C4-2B (cell line): Measurements from ENCODE around the gene MAOA.
"Not testable (repeated sequence)": the region's sequence is repeated elsewhere in the genome, so short reads cannot be mapped to it uniquely, and the experiment has no call there.

Source experiments
- H3K27ac ChIP-seq: fragments of 450-650 bp; 2 replicates; pipeline ENCODE4 v1.5.1; 2017
- CTCF ChIP-seq: fragments of 450-650 bp; conservative IDR thresholded peaks from 2 replicates; pipeline ENCODE4 v1.5.1; 2017; ENCODE audit warnings: mild to moderate bottlenecking
- ZFX ChIP-seq: fragments of 450-650 bp; IDR thresholded peaks from 2 replicates; pipeline ENCODE4 v1.6.1; 2017

MAOA gene

DNA sequence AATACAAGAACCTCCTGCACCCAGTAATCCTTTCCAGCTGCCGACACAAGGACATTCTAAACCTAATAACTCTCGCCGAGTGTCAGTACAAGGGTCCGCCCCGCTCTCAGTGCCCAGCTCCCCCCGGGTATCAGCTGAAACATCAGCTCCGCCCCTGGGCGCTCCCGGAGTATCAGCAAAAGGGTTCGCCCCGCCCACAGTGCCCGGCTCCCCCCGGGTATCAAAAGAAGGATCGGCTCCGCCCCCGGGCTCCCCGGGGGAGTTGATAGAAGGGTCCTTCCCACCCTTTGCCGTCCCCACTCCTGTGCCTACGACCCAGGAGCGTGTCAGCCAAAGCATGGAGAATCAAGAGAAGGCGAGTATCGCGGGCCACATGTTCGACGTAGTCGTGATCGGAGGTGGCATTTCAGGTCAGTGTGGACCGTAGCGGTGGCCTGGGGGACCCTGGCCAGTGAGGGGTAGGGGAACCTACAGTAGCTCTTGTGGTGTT lies at the start of gene MAOA:
MAOA (plus strand) TSS at position 295 of the 490 bp plus-strand sequence; CDS start at position 338, 43 bp downstream.
- TF ChIP-seq ZFX (no peak), CTCF (no peak)
- peak within 1 kb of the TSS; percentile 96 for H3K27ac ChIP-seq

GRCh38 chrX:43612400-43612799 lies 43.7 kb upstream of the MAOA start:
- no peak for TF ChIP-seq ZFX
- no peak for TF ChIP-seq CTCF
- H3K27ac ChIP-seq, result no peak overlapping the region

GRCh38 chrX:43615660-43616059 lies 40.4 kb upstream of the MAOA start:
- TF ChIP-seq CTCF (no peak), ZFX (no peak)
- H3K27ac ChIP-seq, result peak overlapping the region; percentile 30; the same call in 1 of the 2 replicates

DNA sequence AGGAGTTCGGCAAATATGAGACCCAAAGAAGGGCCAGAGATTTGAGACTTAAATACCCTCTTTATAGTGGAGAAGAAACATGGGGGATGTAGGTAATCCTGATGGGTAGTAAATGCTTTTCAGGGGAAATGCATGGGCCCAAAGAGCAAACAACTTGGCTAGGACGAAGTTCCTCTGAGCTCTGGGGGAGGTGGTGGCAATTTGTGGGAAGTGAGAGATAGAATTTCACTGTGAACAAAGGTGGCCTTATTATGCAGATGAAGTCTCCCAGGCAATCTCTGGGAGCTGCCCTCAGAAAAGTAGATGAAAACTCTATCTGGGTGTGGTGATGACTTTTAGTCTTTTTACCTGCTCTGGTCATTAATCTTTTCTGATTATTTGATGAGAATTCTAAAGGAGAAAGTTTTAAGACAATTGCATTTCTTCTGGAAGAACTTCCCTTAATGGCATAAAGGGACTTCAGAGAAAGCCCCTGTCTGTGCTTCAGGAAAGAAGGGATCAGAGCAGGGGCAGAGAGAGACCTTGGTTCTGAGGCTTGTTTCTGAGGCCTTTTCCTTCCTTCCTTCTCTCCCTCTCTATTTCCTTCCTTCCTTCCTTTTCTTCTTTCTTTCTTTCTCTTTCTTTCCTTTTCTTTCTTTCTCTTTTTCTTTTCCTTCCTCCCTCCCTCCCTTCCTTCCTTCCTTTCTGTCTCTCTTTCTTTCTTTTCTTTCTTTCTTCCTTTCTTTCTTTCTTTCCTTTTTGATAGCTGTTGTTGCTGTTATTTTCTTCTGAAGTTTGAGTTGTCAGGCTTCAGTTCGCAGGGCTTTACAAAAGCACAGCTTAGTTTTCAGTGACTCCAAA lies 37.5 kb upstream of the MAOA start:
- H3K27ac ChIP-seq, result no peak overlapping the region

DNA sequence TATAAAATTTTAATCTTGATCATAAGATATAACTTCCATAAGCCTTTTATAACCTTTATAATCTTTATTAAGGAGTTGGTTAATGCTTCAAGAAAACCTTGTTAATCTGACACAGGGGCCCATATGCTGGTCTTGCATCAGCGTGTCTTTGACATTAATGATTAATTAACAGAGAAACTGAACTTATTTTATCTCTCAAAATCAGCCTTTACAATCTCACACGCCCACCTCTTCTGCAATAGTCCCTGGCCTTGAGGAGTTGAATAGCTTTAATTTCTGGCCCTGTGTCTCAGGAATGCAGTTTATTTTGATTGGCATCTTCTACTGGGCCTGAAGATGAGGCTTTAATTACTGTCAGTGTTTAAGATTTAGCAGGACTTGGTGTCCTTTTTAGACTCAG lies 36.2 kb upstream of the MAOA start:
- not testable (repeated sequence) for H3K27ac ChIP-seq

More for the DNA sequence above, 37.5 kb upstream of the MAOA start:
- TF ChIP-seq ZFX (no peak), CTCF (no peak)

GRCh38 chrX:43627147-43627546 lies 29.0 kb upstream of the MAOA start:
- no peak overlapping the region for H3K27ac ChIP-seq
- no peak for TF ChIP-seq CTCF
- TF ChIP-seq ZFX, result no peak

DNA sequence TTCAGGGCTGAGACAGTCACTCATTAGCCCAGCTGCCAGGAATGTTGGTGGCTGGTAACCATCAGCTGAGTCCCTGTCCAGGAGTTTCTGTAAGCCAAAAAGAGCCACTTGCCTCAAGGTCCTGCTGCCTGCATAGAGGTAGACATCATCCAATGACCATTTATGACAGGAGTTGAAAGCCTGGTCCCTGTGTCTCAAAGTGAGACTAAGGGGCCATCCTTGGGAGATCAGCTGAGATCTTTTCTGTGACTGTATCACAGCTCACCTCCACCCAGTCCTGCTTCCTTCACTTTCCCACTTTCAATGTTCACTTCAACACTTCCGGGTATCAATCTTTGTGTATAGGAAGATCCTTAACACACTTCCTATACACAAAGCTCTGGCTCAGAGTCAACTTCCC lies 28.4 kb upstream of the MAOA start:
- no peak overlapping the region for H3K27ac ChIP-seq
- TF ChIP-seq ZFX, result no peak
- no peak for TF ChIP-seq CTCF

DNA sequence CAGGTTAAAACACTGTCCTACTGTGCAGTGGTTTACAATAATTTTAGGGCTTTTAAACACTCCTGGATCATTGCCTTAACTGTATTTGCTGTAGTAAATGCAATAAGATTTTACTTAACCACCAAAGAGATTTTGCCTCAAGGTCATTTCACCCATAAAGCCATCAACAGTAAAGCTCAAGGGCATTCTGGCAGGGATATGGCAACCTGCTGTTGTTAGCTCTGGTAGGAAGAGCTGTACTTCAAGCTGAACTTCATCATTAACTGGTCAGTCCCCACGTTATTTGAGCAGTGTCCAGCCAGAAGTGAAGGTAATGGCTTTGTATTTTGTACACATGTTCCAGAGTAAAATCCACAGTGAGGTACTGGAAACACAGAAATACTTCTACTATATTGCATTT lies 26.9 kb upstream of the MAOA start:
- TF ChIP-seq ZFX, result no peak
- no peak for TF ChIP-seq CTCF
- H3K27ac ChIP-seq, result no peak overlapping the region
